ENCODE results near the gene MRPL51.

MRPL51 gene

GRCh38 chr12:6536894-6537579, 44.0 kb upstream of the MRPL51 start:
- no peak overlapping the region for H2AFZ ChIP-seq (ENCODE audit: low read length, unreplicated experiment)
- H3K27me3 ChIP-seq (ENCODE audit: insufficient read depth, low read length) = no peaks in the 10 kb centered on the region
- H3K79me2 ChIP-seq (ENCODE audit: control insufficient read depth, insufficient read depth, low read length, unreplicated experiment) = peaks cover 35% of the 10 kb centered on the region
- H3K4me1 ChIP-seq (ENCODE audit: control insufficient read depth, insufficient read depth, low read length, unreplicated experiment) = peaks cover 26% of the 10 kb centered on the region
- peak overlapping the region; percentile 83 for H3K4me3 ChIP-seq (ENCODE audit: low read depth, low read length)
- peak overlapping the region; percentile 97 for H3K27ac ChIP-seq (ENCODE audit: low read depth, low read length)
- H3K36me3 ChIP-seq (ENCODE audit: insufficient read depth, low read length) = peaks cover 30% of the 10 kb centered on the region

GRCh38 chr12:6535960-6536847, 43.1 kb upstream of the MRPL51 start:
- Histone ChIP-seq H3K27me3 (ENCODE audit: insufficient read depth, low read length) (no peaks in the 10 kb centered on the region), H2AFZ (ENCODE audit: low read length, unreplicated experiment) (no peak overlapping the region), H3K27ac (ENCODE audit: low read depth, low read length) (peak overlapping the region; percentile 97), H3K36me3 (ENCODE audit: insufficient read depth, low read length) (peaks cover 31% of the 10 kb centered on the region), H3K79me2 (ENCODE audit: control insufficient read depth, insufficient read depth, low read length, unreplicated experiment) (peaks cover 35% of the 10 kb centered on the region), H3K4me3 (ENCODE audit: low read depth, low read length) (peak overlapping the region; percentile 83), H3K4me1 (ENCODE audit: control insufficient read depth, insufficient read depth, low read length, unreplicated experiment) (peaks cover 29% of the 10 kb centered on the region)

- Histone ChIP-seq H2AFZ (ENCODE audit: low read length, unreplicated experiment) (no peak overlapping the region), H3K27me3 (ENCODE audit: insufficient read depth, low read length) (no peaks in the 10 kb centered on the region), H3K27ac (ENCODE audit: low read depth, low read length) (peak overlapping the region; percentile 97), H3K79me2 (ENCODE audit: control insufficient read depth, insufficient read depth, low read length, unreplicated experiment) (peaks cover 35% of the 10 kb centered on the region), H3K4me3 (ENCODE audit: low read depth, low read length) (peak overlapping the region; percentile 83), H3K4me1 (ENCODE audit: control insufficient read depth, insufficient read depth, low read length, unreplicated experiment) (peaks cover 24% of the 10 kb centered on the region), H3K36me3 (ENCODE audit: insufficient read depth, low read length) (peaks cover 37% of the 10 kb centered on the region)
Observed at GRCh38 chr12:6535697-6535946, 42.6 kb upstream of the MRPL51 start.

- H2AFZ ChIP-seq (ENCODE audit: low read length, unreplicated experiment) = no peak overlapping the region
- peaks cover 21% of the 10 kb centered on the region for H3K4me1 ChIP-seq (ENCODE audit: control insufficient read depth, insufficient read depth, low read length, unreplicated experiment)
- peak overlapping the region; percentile 83 for H3K4me3 ChIP-seq (ENCODE audit: low read depth, low read length)
- peaks cover 35% of the 10 kb centered on the region for H3K79me2 ChIP-seq (ENCODE audit: control insufficient read depth, insufficient read depth, low read length, unreplicated experiment)
- no peaks in the 10 kb centered on the region for H3K27me3 ChIP-seq (ENCODE audit: insufficient read depth, low read length)
- peaks cover 37% of the 10 kb centered on the region for H3K36me3 ChIP-seq (ENCODE audit: insufficient read depth, low read length)
- H3K27ac ChIP-seq (ENCODE audit: low read depth, low read length) = peak overlapping the region; percentile 97
Observed at GRCh38 chr12:6534945-6535696, 42.1 kb upstream of the MRPL51 start.

GRCh38 chr12:6534695-6534944, 41.6 kb upstream of the MRPL51 start:
- Histone ChIP-seq H3K79me2 (ENCODE audit: control insufficient read depth, insufficient read depth, low read length, unreplicated experiment) (peaks cover 35% of the 10 kb centered on the region), H3K27ac (ENCODE audit: low read depth, low read length) (peak overlapping the region; percentile 97), H3K4me1 (ENCODE audit: control insufficient read depth, insufficient read depth, low read length, unreplicated experiment) (peaks cover 16% of the 10 kb centered on the region), H2AFZ (ENCODE audit: low read length, unreplicated experiment) (no peak overlapping the region), H3K36me3 (ENCODE audit: insufficient read depth, low read length) (peaks cover 40% of the 10 kb centered on the region), H3K4me3 (ENCODE audit: low read depth, low read length) (peak overlapping the region; percentile 83), H3K27me3 (ENCODE audit: insufficient read depth, low read length) (no peaks in the 10 kb centered on the region)

- no peak within 1 kb of the TSS for H2AFZ ChIP-seq (ENCODE audit: low read length, unreplicated experiment)
- peaks cover 14% of the 10 kb centered on the region for H3K4me1 ChIP-seq (ENCODE audit: control insufficient read depth, insufficient read depth, low read length, unreplicated experiment)
- H3K27ac ChIP-seq (ENCODE audit: low read depth, low read length) = peak within 1 kb of the TSS; percentile 97
- H3K27me3 ChIP-seq (ENCODE audit: insufficient read depth, low read length) = no peaks in the 10 kb centered on the region
- peaks cover 41% of the 10 kb centered on the region for H3K36me3 ChIP-seq (ENCODE audit: insufficient read depth, low read length)
- peaks cover 35% of the 10 kb centered on the region for H3K79me2 ChIP-seq (ENCODE audit: control insufficient read depth, insufficient read depth, low read length, unreplicated experiment)
- H3K4me3 ChIP-seq (ENCODE audit: low read depth, low read length) = peak within 1 kb of the TSS; percentile 83
Observed at GRCh38 chr12:6533923-6534694, 41.0 kb upstream of the MRPL51 start, which contains the start of gene GAPDH. GAPDH (plus strand) TSS chr12:6534517; CDS start chr12:6534833, 316 bp downstream.

- no peak overlapping the region for H2AFZ ChIP-seq (ENCODE audit: low read length, unreplicated experiment)
- H3K79me2 ChIP-seq (ENCODE audit: control insufficient read depth, insufficient read depth, low read length, unreplicated experiment) = peaks cover 35% of the 10 kb centered on the region
- peak overlapping the region; percentile 97 for H3K27ac ChIP-seq (ENCODE audit: low read depth, low read length)
- H3K4me1 ChIP-seq (ENCODE audit: control insufficient read depth, insufficient read depth, low read length, unreplicated experiment) = peaks cover 14% of the 10 kb centered on the region
- no peaks in the 10 kb centered on the region for H3K27me3 ChIP-seq (ENCODE audit: insufficient read depth, low read length)
- peak overlapping the region; percentile 83 for H3K4me3 ChIP-seq (ENCODE audit: low read depth, low read length)
- peaks cover 41% of the 10 kb centered on the region for H3K36me3 ChIP-seq (ENCODE audit: insufficient read depth, low read length)
Observed at GRCh38 chr12:6533653-6533922, 40.5 kb upstream of the MRPL51 start.

GRCh38 chr12:6532927-6533652, 40.0 kb upstream of the MRPL51 start:
- no peak overlapping the region for H2AFZ ChIP-seq (ENCODE audit: low read length, unreplicated experiment)
- H3K27ac ChIP-seq (ENCODE audit: low read depth, low read length) = peak overlapping the region; percentile 97
- H3K4me1 ChIP-seq (ENCODE audit: control insufficient read depth, insufficient read depth, low read length, unreplicated experiment) = peaks cover 14% of the 10 kb centered on the region
- H3K27me3 ChIP-seq (ENCODE audit: insufficient read depth, low read length) = no peaks in the 10 kb centered on the region
- peaks cover 41% of the 10 kb centered on the region for H3K36me3 ChIP-seq (ENCODE audit: insufficient read depth, low read length)
- peaks cover 35% of the 10 kb centered on the region for H3K79me2 ChIP-seq (ENCODE audit: control insufficient read depth, insufficient read depth, low read length, unreplicated experiment)
- H3K4me3 ChIP-seq (ENCODE audit: low read depth, low read length) = peak overlapping the region; percentile 83

GRCh38 chr12:6532051-6532926, 39.2 kb upstream of the MRPL51 start:
- peaks cover 37% of the 10 kb centered on the region for H3K36me3 ChIP-seq (ENCODE audit: insufficient read depth, low read length)
- H3K27me3 ChIP-seq (ENCODE audit: insufficient read depth, low read length) = no peaks in the 10 kb centered on the region
- peak overlapping the region; percentile 97 for H3K27ac ChIP-seq (ENCODE audit: low read depth, low read length)
- peaks cover 30% of the 10 kb centered on the region for H3K79me2 ChIP-seq (ENCODE audit: control insufficient read depth, insufficient read depth, low read length, unreplicated experiment)
- peaks cover 14% of the 10 kb centered on the region for H3K4me1 ChIP-seq (ENCODE audit: control insufficient read depth, insufficient read depth, low read length, unreplicated experiment)
- H2AFZ ChIP-seq (ENCODE audit: low read length, unreplicated experiment) = no peak overlapping the region
- peak overlapping the region; percentile 83 for H3K4me3 ChIP-seq (ENCODE audit: low read depth, low read length)
